HUES48 (cell line): ENCODE results near the gene TANGO6.

ENCODE experiments used
- H3K27ac ChIP-seq: one replicate; pipeline ENCODE4 v1.7.0; 2013; ENCODE audit warnings: low read depth, low read length, inconsistent platforms
- H3K27me3 ChIP-seq: 2 replicates; pipeline ENCODE4 v1.6.1; 2013; ENCODE audit warnings: mild to moderate bottlenecking, low read length; ENCODE audit not compliant: control insufficient read depth, insufficient read depth
- H3K36me3 ChIP-seq: 2 replicates; pipeline ENCODE4 v1.6.1; 2013; ENCODE audit warnings: low read length; ENCODE audit not compliant: control insufficient read depth, insufficient read depth
- H3K4me1 ChIP-seq: 2 replicates; pipeline ENCODE4 v1.6.1; 2013; ENCODE audit warnings: mild to moderate bottlenecking, low read length; ENCODE audit not compliant: control insufficient read depth, insufficient read depth
- H3K4me3 ChIP-seq: 2 replicates; pipeline ENCODE4 v1.5.1; 2013; ENCODE audit warnings: mild to moderate bottlenecking, low read depth, low read length
- H3K9ac ChIP-seq: 2 replicates; pipeline ENCODE4 v1.6.1; 2013; ENCODE audit warnings: mild to moderate bottlenecking, low read depth, low read length, moderate library complexity
- H3K9me3 ChIP-seq: 2 replicates; pipeline ENCODE4 v1.6.1; 2013; ENCODE audit warnings: low read length; ENCODE audit not compliant: control insufficient read depth, insufficient read depth

Gene TANGO6

DNA sequence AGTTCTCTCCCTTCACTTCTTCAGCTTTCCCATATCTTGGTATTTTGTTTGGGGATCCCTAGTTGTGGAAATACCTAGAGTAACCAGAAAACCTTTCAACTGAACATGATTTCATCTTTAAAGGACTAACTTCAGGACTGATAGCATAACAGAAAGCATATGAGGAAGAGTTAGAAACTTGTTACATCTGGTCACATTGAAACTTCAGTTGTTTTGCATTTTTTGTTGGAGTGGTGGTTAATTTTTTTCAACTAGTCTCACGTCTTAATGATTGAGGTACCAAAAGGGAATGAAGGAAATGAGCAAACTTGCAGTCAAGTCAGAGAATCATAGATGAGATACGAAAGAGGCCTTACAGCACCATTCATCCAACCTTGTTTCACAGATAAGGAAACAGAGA, 49.6 kb downstream of the TANGO6 start:
- H3K4me1 ChIP-seq = no peaks in the 10 kb centered on the region
- no peak overlapping the region for H3K4me3 ChIP-seq
- H3K9ac ChIP-seq = no peak overlapping the region
- H3K27me3 ChIP-seq = no peaks in the 10 kb centered on the region
- H3K27ac ChIP-seq = no peak overlapping the region
- H3K9me3 ChIP-seq = no peaks in the 10 kb centered on the region
- no peaks in the 10 kb centered on the region for H3K36me3 ChIP-seq

DNA sequence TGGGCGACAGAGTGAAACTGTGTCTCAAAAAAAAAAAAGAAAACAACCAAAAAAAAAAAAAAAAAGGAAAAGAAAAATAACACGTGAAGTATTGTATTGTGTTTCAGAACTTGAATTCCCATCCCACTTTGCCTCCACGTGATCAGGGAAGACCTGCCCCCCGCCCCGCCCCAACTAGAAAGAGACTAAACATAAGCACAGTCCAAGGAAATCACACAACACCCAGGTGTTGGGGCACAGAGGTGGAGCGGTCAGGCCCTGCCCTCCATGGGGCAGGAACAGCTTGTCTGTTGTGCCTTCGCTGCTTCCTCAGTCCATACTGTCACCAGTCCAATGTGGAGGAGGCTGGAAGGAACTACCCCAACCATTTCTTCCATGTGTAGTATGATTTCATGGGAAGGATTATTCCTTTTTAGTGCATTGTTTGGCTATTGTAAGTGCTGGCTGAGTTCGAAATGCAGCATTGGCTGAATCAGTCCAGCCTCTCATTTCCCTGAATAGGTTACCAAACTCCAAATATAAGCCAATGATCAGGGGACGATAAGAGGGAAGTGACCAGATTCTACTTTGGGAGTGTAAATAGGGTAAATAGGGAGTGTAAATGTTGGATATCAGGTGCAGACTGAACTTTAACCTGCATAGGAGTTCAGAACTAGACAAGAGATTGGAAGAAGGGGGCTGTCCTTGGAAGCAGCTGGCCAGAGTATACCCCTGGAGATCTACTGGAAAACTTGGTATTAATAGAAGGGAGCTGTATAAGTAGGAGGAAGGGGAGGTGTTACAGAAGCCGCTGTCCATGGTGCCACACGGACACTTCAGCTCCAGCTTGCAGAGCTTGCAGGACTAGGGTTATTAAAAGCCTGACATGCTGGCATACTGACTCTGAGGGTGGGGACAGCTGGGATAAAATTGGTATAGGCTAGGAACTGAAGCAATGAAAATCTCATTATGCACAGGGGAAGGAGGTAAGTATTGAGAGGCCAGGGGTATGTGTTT, 50.7 kb downstream of the TANGO6 start:
- Histone ChIP-seq H3K9ac (no peak overlapping the region), H3K4me1 (no peaks in the 10 kb centered on the region), H3K4me3 (no peak overlapping the region), H3K27ac (no peak overlapping the region), H3K27me3 (no peaks in the 10 kb centered on the region), H3K36me3 (no peaks in the 10 kb centered on the region), H3K9me3 (no peaks in the 10 kb centered on the region)

DNA sequence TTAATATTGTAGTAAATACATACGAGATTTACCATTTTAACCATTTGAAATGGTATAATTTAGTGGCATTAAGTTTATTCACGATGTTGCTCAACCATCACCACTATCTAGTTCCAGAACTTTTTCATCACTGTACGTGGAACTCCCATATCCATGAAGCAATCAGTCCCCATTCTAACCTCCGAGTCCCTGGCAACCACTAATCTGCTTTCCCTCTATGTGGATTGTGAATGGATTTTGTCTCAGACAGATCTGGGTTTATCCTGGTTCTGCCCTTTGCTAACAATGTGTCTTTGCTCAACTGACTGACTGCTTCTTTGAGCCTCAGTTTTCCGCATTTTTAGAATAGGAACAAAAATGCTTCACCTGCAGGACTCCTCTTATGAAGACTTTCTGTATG, 51.4 kb downstream of the TANGO6 start:
- H3K36me3 ChIP-seq = no peaks in the 10 kb centered on the region
- H3K9ac ChIP-seq = no peak overlapping the region
- no peak overlapping the region for H3K4me3 ChIP-seq
- no peaks in the 10 kb centered on the region for H3K9me3 ChIP-seq
- no peaks in the 10 kb centered on the region for H3K27me3 ChIP-seq
- no peaks in the 10 kb centered on the region for H3K4me1 ChIP-seq
- H3K27ac ChIP-seq = no peak overlapping the region

DNA sequence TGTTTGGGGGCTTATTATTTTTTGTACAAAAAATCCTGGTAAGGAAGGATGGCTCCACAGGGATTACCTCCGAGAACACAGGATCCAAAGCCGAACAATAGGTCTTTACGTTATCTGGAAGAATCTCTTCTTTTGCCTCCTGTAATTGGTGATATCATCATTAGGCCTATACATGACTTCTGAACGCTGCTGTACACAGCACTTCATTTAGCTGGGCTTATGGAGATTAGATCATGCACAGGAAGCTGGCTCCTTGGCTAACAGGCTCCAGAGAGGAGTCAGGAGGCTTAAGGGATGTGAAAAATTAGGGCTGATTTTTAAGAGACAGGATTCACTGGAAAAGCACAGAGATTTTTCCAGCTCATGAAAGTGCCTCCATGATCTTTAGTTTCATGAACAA, 54.7 kb downstream of the TANGO6 start:
- H3K4me1 ChIP-seq = peaks cover 11% of the 10 kb centered on the region
- no peak overlapping the region for H3K4me3 ChIP-seq
- H3K9ac ChIP-seq = no peak overlapping the region
- no peaks in the 10 kb centered on the region for H3K27me3 ChIP-seq
- H3K36me3 ChIP-seq = no peaks in the 10 kb centered on the region
- no peaks in the 10 kb centered on the region for H3K9me3 ChIP-seq
- no peak overlapping the region for H3K27ac ChIP-seq

DNA sequence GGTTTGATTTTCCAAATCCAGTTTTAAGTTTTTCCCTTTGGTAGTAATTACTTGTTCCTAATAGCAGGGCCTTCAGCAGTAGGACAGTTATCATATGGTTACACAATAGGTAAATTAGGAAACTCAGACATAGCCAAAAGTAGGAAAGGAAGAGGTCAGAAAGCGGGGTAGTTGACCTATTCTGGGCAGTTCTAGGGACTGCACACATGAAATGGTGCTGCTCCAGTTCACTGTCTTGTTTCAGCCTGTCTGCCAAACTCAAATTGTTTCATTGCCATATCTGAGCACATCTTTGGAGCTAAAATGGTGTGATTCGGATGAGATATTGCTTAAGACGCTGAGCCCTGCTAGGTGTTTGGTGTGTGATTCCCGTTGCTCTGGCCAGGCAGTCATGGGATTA, 56.7 kb downstream of the TANGO6 start:
- no peaks in the 10 kb centered on the region for H3K36me3 ChIP-seq
- H3K4me3 ChIP-seq = no peak overlapping the region
- no peaks in the 10 kb centered on the region for H3K27me3 ChIP-seq
- H3K27ac ChIP-seq = no peak overlapping the region
- no peaks in the 10 kb centered on the region for H3K9me3 ChIP-seq
- H3K9ac ChIP-seq = no peak overlapping the region
- H3K4me1 ChIP-seq = peaks cover 11% of the 10 kb centered on the region

DNA sequence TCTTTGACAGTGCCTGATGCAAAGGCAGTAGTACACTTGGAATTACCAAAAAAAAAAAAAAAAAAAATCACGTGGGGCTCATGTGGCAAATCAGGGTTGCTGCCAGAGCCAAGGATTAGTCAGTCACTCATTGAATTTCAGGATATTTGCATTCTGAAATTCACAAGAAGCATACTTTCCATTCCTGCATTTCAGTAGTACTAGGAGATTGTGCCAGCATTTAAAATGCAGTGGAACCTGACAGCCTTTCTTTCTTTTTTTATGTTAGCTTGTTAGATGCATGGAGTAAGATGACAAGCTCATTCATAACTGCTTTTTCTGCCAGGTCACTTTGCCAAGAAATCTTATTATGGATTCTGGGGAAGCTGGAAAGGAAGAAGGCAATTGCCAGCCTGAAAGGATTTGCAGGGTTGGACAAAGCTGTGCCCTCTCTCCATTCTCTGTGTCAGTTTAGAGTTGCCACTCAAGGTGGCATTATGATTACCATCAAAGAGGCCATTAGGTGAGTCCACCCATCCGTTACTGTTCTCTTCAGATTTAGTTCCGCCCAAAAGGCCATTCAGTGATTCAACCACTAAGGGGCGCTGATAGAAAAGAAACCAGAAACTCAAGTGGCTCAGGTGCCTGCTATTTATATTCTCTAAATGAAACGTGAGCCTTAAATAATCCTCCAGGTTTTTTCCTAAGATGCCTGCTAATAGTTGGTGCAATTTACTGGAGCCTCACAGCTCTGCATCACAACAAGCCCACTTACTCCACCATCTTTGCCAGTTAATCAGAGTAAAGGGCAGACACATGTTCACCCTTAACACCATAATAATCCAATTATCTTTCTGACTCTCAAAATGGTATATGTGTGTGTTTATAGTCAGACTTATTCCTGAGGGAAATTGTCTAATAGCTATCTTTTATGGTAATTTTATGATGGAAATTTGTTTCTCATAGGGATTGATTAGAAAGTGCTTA, 59.0 kb downstream of the TANGO6 start:
- no peak overlapping the region for H3K4me3 ChIP-seq
- no peaks in the 10 kb centered on the region for H3K27me3 ChIP-seq
- peaks cover 14% of the 10 kb centered on the region for H3K4me1 ChIP-seq
- peak overlapping the region; percentile 63 for H3K27ac ChIP-seq
- no peak overlapping the region; the same call in 1 of the 2 replicates for H3K9ac ChIP-seq
- H3K36me3 ChIP-seq = no peaks in the 10 kb centered on the region
- no peaks in the 10 kb centered on the region for H3K9me3 ChIP-seq

DNA sequence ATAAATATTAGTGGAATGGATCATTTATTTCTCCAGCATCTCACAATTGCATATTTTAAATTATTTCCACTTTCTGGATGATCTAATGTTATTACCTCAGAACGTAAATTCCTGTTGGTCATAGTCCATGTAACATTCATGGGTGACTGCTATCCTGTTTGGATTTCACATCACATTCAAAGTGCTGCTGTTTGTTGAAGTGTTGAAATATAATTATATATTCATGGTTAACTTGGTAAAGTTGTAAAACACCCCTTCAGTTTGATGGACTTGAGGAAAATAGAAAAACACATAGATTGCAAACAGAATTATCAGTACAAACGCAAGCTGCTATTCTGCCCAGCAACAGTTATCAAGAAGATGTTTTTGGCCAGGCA, 59.6 kb downstream of the TANGO6 start:
- peak overlapping the region; percentile 63 for H3K27ac ChIP-seq
- H3K27me3 ChIP-seq = no peaks in the 10 kb centered on the region
- peaks cover 20% of the 10 kb centered on the region for H3K4me1 ChIP-seq
- H3K36me3 ChIP-seq = no peaks in the 10 kb centered on the region
- H3K4me3 ChIP-seq = no peak overlapping the region
- H3K9me3 ChIP-seq = no peaks in the 10 kb centered on the region
- H3K9ac ChIP-seq = no peak overlapping the region

DNA sequence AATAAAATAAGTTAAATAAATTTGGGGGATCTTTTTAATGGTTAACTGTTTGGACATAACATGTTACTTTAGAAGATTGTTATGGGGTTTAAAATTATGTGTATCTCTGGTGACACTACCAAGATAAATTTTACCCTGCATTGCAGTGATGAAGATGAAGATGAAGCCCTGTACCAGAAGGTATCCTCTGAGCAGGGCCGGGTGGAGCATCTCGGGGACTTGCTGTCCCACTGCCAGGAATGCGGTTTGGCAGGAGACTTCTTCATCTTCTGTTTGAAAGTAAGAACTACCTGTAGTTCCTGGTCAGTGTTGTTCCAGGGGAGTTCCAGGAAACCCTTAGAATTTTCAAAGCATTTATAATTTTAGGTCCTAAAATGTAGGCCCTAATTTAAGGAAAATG, 64.0 kb downstream of the TANGO6 start:
- no peak overlapping the region for H3K9ac ChIP-seq
- H3K36me3 ChIP-seq = peaks cover 13% of the 10 kb centered on the region
- peak overlapping the region; percentile 60 for H3K27ac ChIP-seq
- peaks cover 16% of the 10 kb centered on the region for H3K4me1 ChIP-seq
- H3K4me3 ChIP-seq = no peak overlapping the region
- no peaks in the 10 kb centered on the region for H3K9me3 ChIP-seq
- no peaks in the 10 kb centered on the region for H3K27me3 ChIP-seq

DNA sequence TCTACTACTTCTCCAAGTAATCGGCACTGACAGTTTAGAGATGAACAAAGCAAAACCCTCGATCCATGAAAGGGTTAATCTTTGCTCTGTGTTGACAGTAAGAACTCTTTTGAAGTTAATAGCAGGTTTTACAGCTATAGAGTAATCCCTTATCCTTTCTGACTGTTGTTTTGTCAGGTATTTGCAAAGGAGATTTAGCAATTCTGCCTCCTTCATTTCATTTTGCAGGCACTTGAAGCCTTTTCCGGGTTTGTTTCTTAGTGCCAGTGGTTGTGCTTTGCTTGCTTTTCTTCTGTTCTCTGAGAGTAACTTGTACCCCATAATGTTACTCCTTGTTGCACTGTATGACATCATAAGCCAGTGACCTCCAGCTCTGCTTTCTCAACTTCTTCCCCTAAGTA, 64.5 kb downstream of the TANGO6 start:
- Histone ChIP-seq H3K27ac (peak overlapping the region; percentile 60), H3K4me1 (peaks cover 13% of the 10 kb centered on the region), H3K36me3 (peaks cover 13% of the 10 kb centered on the region)

DNA sequence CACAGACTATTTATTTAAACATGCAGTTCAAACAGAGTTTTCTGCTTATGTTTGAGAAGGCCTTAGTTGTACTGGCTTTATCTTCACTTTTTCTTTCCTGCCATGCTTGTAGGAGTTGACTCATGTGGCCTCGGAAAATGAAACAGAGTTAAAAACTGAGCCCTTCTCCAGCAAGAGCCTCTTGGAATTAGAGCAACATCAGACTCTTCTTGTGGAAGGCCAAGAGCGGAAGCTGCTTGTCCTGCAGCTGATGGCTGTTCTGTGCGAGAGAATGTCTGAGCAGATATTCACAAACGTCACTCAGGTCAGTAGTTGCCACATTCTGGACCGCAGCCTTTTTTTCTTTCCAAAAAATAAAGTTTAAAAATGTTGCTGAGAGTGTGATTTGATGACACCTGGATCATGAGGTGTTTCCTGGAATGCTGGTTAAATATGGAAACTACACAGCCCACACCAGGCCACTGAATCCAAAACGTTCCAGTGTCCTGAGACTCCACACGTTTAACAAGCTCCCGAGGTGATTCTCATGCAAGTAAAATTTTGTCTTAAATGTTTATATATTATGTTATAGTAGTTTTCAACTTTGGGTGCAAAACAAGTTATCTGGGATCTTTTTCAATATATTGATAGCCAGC, 65.9 kb downstream of the TANGO6 start:
- no peak overlapping the region for H3K9ac ChIP-seq
- H3K27ac ChIP-seq = no peak overlapping the region
- H3K36me3 ChIP-seq = peaks cover 13% of the 10 kb centered on the region
- H3K9me3 ChIP-seq = no peaks in the 10 kb centered on the region
- H3K27me3 ChIP-seq = no peaks in the 10 kb centered on the region
- H3K4me3 ChIP-seq = no peak overlapping the region
- peaks cover 12% of the 10 kb centered on the region for H3K4me1 ChIP-seq

More for the DNA sequence above, 64.5 kb downstream of the TANGO6 start:
- Histone ChIP-seq H3K27me3 (no peaks in the 10 kb centered on the region), H3K4me3 (no peak overlapping the region), H3K9me3 (no peaks in the 10 kb centered on the region), H3K9ac (no peak overlapping the region)
